GM23338 (cell line): ENCODE data around the gene FOXP1. TPM values are rescaled to one million over a fixed set of nuclear protein-coding genes. Genes with fewer than 3 reads are reported as not detected.

Experiments
- ATAC-seq: fragments of 200-7000 bp; cut with Tn5 transposase; 3 replicates; pipeline ENCODE4 v1.9.1; 2020
- DNase-seq: peaks from one replicate; pipeline ENCODE4 v3.0.0-alpha.2; 2015; ENCODE audit warnings: low spot score
- H2AFZ ChIP-seq: fragments of 200-600 bp; sonication (generic); 2 replicates; pipeline ENCODE4 v1.8.0; 2016; ENCODE audit warnings: antibody characterized with exemption, mild to moderate bottlenecking, moderate library complexity
- H3F3A ChIP-seq: fragments of 200-600 bp; sonication (generic); replicated peaks from 2 replicates; pipeline ENCODE4 v1.8.0; 2017; ENCODE audit warnings: antibody characterized with exemption, mixed run types, low read depth
- H3K27ac ChIP-seq: fragments of 200-600 bp; sonication (generic); 2 replicates; pipeline ENCODE4 v1.6.1; 2016; ENCODE audit warnings: low read depth
- H3K27me3 ChIP-seq: fragments of 200-600 bp; sonication (generic); 2 replicates; pipeline ENCODE4 v1.8.0; 2016; ENCODE audit warnings: mild to moderate bottlenecking, mixed run types, moderate library complexity; ENCODE audit not compliant: insufficient read depth
- H3K36me3 ChIP-seq: fragments of 200-600 bp; sonication (generic); 2 replicates; pipeline ENCODE4 v1.8.0; 2016; ENCODE audit warnings: mild to moderate bottlenecking; ENCODE audit not compliant: insufficient read depth
- H3K4me1 ChIP-seq: fragments of 200-600 bp; sonication (generic); 2 replicates; pipeline ENCODE4 v1.8.0; 2016; ENCODE audit warnings: mild to moderate bottlenecking, moderate library complexity; ENCODE audit not compliant: insufficient read depth
- H3K4me2 ChIP-seq: fragments of 200-600 bp; sonication (generic); 2 replicates; pipeline ENCODE4 v1.7.1; 2017; ENCODE audit warnings: mixed run types
- H3K4me3 ChIP-seq: fragments of 200-600 bp; sonication (generic); 2 replicates; pipeline ENCODE4 v1.6.1; 2016; ENCODE audit warnings: mixed run types
- H3K79me2 ChIP-seq: fragments of 200-600 bp; sonication (generic); replicated peaks from 2 replicates; pipeline ENCODE4 v1.8.0; 2017; ENCODE audit warnings: mild to moderate bottlenecking; ENCODE audit not compliant: insufficient read depth
- H3K9me2 ChIP-seq: fragments of 200-600 bp; sonication (generic); 2 replicates; pipeline ENCODE4 v1.8.0; 2017; ENCODE audit not compliant: insufficient read depth
- H4K20me1 ChIP-seq: fragments of 200-600 bp; sonication (generic); replicated peaks from 2 replicates; pipeline ENCODE4 v1.8.0; 2017; ENCODE audit warnings: mild to moderate bottlenecking; ENCODE audit not compliant: insufficient read depth
- H3K27ac Mint-ChIP-seq: 2 replicates; pipeline ENCODE4 v1.8.0; 2020; ENCODE audit warnings: inconsistent platforms, mild to moderate bottlenecking, moderate library complexity, mixed read lengths
- H3K27me3 Mint-ChIP-seq: 3 replicates; pipeline ENCODE4 v1.8.0; 2022; ENCODE audit warnings: low read depth, mild to moderate bottlenecking, moderate library complexity, mixed read lengths, inconsistent platforms; ENCODE audit not compliant: insufficient read depth, poor library complexity
- H3K36me3 Mint-ChIP-seq: 3 replicates; pipeline ENCODE4 v1.8.0; 2021; ENCODE audit warnings: low read depth, mild to moderate bottlenecking, inconsistent platforms, moderate library complexity, mixed read lengths
- H3K4me1 Mint-ChIP-seq: 3 replicates; pipeline ENCODE4 v1.8.0; 2020; ENCODE audit warnings: mild to moderate bottlenecking, inconsistent platforms, mixed read lengths
- H3K4me3 Mint-ChIP-seq: 3 replicates; pipeline ENCODE4 v1.8.0; 2021; ENCODE audit warnings: moderate library complexity, mild to moderate bottlenecking, inconsistent platforms, mixed read lengths
- H3K9me3 Mint-ChIP-seq: 3 replicates; pipeline ENCODE4 v1.8.0; 2020; ENCODE audit warnings: moderate library complexity, mild to moderate bottlenecking, inconsistent platforms, mixed read lengths
- CREB1 ChIP-seq: fragments of 250-450 bp; sonication (Bioruptor Pico); IDR thresholded peaks from 2 replicates; pipeline ENCODE4 v1.5.0; 2020; ENCODE audit warnings: low read depth, mild to moderate bottlenecking, moderate library complexity
- CTCF ChIP-seq, 2 experiments: fragments of 200-600 bp in 1 of 2; sonication (generic) in 1 of 2; conservative IDR thresholded peaks; 2 replicates each; pipeline versions ENCODE4 v1.5.1 to v1.6.1; 2016 to 2017; ENCODE audit warnings: antibody characterized with exemption in 2 of 2, low read depth in 2 of 2, mild to moderate bottlenecking in 2 of 2, moderate library complexity in 1 of 2
- EZH2 ChIP-seq: fragments of 200-600 bp; sonication (generic); IDR thresholded peaks from one replicate; pipeline ENCODE4 v1.8.0; 2017; ENCODE audit warnings: antibody characterized with exemption, mild to moderate bottlenecking, low read depth; ENCODE audit not compliant: unreplicated experiment
- EZH2phosphoT487 ChIP-seq: fragments of 200-600 bp; sonication (generic); IDR thresholded peaks from one replicate; pipeline ENCODE4 v1.8.1; 2018; ENCODE audit warnings: antibody characterized with exemption; ENCODE audit not compliant: unreplicated experiment
- JUNB ChIP-seq: IDR thresholded peaks from one replicate; pipeline ENCODE4 v1.6.1; 2016; ENCODE audit warnings: antibody characterized with exemption; ENCODE audit not compliant: unreplicated experiment
- NANOG ChIP-seq: IDR thresholded peaks from 2 replicates; pipeline ENCODE4 v1.6.1; 2016; ENCODE audit warnings: antibody characterized with exemption, borderline replicate concordance
- POLR2AphosphoS5 ChIP-seq: IDR thresholded peaks from 2 replicates; pipeline ENCODE4 v1.6.1; 2016; ENCODE audit warnings: antibody characterized with exemption, low read depth
- STAT1 ChIP-seq: IDR thresholded peaks from one replicate; pipeline ENCODE4 v1.6.1; 2016; ENCODE audit warnings: antibody characterized with exemption; ENCODE audit not compliant: unreplicated experiment
- ZNF114 ChIP-seq: fragments of 250-450 bp; sonication (Bioruptor Pico); IDR thresholded peaks from 2 replicates; pipeline ENCODE4 v1.5.0; 2020; ENCODE audit warnings: mild to moderate bottlenecking, moderate library complexity
- ZNF331 ChIP-seq: fragments of 250-450 bp; sonication (Bioruptor Pico); IDR thresholded peaks from 2 replicates; pipeline ENCODE4 v1.5.0; 2020; ENCODE audit warnings: low read depth, mild to moderate bottlenecking, moderate library complexity
- polyA plus RNA-seq: library from polyadenylated mRNA; unstranded; fragments of >200 nt; fragmentation: Nextera tagmentation; extraction: Ambion mirVana; gene quantifications from 2 replicates; pipeline ENCODE4 v1.2.1, GENCODE V29; 2016
- total RNA-seq: library from RNA; depleted of rRNA; stranded (reverse); fragments of >200 nt; shearing (Covaris generic); gene quantifications from 2 replicates; pipeline ENCODE4 v1.2.3, GENCODE V29; 2014
- TF ChIP-seq, protein P1 (sequence below): IDR thresholded peaks from one replicate; pipeline ENCODE4 v1.6.1; 2018; ENCODE audit warnings: antibody characterized with exemption; ENCODE audit not compliant: unreplicated experiment
- TF ChIP-seq, protein P2 (sequence below): fragments of 250-450 bp; sonication (Bioruptor Pico); IDR thresholded peaks from 2 replicates; pipeline ENCODE4 v1.5.0; 2020; ENCODE audit warnings: mild to moderate bottlenecking, moderate library complexity

FOXP1 gene
- total and polyA plus RNA-seq, 2 experiments from 2014 or later = 32.9 to 35.5 TPM

- TF ChIP-seq, protein P1, sequence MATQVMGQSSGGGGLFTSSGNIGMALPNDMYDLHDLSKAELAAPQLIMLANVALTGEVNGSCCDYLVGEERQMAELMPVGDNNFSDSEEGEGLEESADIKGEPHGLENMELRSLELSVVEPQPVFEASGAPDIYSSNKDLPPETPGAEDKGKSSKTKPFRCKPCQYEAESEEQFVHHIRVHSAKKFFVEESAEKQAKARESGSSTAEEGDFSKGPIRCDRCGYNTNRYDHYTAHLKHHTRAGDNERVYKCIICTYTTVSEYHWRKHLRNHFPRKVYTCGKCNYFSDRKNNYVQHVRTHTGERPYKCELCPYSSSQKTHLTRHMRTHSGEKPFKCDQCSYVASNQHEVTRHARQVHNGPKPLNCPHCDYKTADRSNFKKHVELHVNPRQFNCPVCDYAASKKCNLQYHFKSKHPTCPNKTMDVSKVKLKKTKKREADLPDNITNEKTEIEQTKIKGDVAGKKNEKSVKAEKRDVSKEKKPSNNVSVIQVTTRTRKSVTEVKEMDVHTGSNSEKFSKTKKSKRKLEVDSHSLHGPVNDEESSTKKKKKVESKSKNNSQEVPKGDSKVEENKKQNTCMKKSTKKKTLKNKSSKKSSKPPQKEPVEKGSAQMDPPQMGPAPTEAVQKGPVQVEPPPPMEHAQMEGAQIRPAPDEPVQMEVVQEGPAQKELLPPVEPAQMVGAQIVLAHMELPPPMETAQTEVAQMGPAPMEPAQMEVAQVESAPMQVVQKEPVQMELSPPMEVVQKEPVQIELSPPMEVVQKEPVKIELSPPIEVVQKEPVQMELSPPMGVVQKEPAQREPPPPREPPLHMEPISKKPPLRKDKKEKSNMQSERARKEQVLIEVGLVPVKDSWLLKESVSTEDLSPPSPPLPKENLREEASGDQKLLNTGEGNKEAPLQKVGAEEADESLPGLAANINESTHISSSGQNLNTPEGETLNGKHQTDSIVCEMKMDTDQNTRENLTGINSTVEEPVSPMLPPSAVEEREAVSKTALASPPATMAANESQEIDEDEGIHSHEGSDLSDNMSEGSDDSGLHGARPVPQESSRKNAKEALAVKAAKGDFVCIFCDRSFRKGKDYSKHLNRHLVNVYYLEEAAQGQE = no peak
- TF ChIP-seq ZNF114 (CRISPR knock-in tag) = no peak
- TF ChIP-seq STAT1 = no peak
- no peak for TF ChIP-seq EZH2
- TF ChIP-seq ZNF331 = no peak
Observed at GRCh38 chr3:71499227-71499876, 84.2 kb downstream of the FOXP1 start (continued).

- Histone ChIP-seq H3K36me3 (no peaks in the 10 kb centered on the region), H3K27me3 (no peaks in the 10 kb centered on the region), H3K4me1 (peaks cover 31% of the 10 kb centered on the region), H3K79me2 (no peaks in the 10 kb centered on the region), H4K20me1 (no peaks in the 10 kb centered on the region), H3K4me3 (no peak overlapping the region), H3K4me2 (no peak overlapping the region), H2AFZ (no peak overlapping the region), H3K9me2 (no peaks in the 10 kb centered on the region), H3F3A (no peaks in the 10 kb centered on the region), H3K27ac (peak overlapping the region; percentile 84)
- no peak overlapping the region for H3K4me3 Mint-ChIP-seq
- DNase-seq = no peak
- peak overlapping the region; percentile 91 for H3K27ac Mint-ChIP-seq
- H3K4me1 Mint-ChIP-seq = peaks cover 51% of the 10 kb centered on the region
- no peaks in the 10 kb centered on the region for H3K9me3 Mint-ChIP-seq
- H3K27me3 Mint-ChIP-seq = peaks cover 3% of the 10 kb centered on the region
- no peaks in the 10 kb centered on the region for H3K36me3 Mint-ChIP-seq
- ATAC-seq = no peak
- TF ChIP-seq NANOG = no peak
- TF ChIP-seq EZH2phosphoT487 = no peak
- no peak for TF ChIP-seq POLR2AphosphoS5
- no peak for TF ChIP-seq ZNF114 (CRISPR knock-in tag)
- no peak for TF ChIP-seq CREB1
- no peak for TF ChIP-seq CTCF (conservative IDR thresholded peaks at IDR 0.05; ENCODE audit: low read depth in 2 of 2)
- TF ChIP-seq JUNB = no peak
- TF ChIP-seq, protein P2, sequence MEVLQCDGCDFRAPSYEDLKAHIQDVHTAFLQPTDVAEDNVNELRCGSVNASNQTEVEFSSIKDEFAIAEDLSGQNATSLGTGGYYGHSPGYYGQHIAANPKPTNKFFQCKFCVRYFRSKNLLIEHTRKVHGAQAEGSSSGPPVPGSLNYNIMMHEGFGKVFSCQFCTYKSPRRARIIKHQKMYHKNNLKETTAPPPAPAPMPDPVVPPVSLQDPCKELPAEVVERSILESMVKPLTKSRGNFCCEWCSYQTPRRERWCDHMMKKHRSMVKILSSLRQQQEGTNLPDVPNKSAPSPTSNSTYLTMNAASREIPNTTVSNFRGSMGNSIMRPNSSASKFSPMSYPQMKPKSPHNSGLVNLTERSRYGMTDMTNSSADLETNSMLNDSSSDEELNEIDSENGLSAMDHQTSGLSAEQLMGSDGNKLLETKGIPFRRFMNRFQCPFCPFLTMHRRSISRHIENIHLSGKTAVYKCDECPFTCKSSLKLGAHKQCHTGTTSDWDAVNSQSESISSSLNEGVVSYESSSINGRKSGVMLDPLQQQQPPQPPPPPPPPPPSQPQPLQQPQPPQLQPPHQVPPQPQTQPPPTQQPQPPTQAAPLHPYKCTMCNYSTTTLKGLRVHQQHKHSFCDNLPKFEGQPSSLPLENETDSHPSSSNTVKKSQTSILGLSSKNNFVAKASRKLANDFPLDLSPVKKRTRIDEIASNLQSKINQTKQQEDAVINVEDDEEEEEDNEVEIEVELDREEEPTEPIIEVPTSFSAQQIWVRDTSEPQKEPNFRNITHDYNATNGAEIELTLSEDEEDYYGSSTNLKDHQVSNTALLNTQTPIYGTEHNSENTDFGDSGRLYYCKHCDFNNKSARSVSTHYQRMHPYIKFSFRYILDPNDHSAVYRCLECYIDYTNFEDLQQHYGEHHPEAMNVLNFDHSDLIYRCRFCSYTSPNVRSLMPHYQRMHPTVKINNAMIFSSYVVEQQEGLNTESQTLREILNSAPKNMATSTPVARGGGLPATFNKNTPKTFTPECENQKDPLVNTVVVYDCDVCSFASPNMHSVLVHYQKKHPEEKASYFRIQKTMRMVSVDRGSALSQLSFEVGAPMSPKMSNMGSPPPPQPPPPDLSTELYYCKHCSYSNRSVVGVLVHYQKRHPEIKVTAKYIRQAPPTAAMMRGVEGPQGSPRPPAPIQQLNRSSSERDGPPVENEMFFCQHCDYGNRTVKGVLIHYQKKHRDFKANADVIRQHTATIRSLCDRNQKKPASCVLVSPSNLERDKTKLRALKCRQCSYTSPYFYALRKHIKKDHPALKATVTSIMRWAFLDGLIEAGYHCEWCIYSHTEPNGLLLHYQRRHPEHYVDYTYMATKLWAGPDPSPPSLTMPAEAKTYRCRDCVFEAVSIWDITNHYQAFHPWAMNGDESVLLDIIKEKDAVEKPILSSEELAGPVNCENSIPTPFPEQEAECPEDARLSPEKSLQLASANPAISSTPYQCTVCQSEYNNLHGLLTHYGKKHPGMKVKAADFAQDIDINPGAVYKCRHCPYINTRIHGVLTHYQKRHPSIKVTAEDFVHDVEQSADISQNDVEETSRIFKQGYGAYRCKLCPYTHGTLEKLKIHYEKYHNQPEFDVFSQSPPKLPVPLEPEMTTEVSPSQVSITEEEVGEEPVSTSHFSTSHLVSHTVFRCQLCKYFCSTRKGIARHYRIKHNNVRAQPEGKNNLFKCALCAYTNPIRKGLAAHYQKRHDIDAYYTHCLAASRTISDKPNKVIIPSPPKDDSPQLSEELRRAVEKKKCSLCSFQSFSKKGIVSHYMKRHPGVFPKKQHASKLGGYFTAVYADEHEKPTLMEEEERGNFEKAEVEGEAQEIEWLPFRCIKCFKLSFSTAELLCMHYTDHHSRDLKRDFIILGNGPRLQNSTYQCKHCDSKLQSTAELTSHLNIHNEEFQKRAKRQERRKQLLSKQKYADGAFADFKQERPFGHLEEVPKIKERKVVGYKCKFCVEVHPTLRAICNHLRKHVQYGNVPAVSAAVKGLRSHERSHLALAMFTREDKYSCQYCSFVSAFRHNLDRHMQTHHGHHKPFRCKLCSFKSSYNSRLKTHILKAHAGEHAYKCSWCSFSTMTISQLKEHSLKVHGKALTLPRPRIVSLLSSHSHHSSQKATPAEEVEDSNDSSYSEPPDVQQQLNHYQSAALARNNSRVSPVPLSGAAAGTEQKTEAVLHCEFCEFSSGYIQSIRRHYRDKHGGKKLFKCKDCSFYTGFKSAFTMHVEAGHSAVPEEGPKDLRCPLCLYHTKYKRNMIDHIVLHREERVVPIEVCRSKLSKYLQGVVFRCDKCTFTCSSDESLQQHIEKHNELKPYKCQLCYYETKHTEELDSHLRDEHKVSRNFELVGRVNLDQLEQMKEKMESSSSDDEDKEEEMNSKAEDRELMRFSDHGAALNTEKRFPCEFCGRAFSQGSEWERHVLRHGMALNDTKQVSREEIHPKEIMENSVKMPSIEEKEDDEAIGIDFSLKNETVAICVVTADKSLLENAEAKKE (CRISPR knock-in tag) = no peak
- TF ChIP-seq EZH2 = no peak
Observed at GRCh38 chr3:71498543-71498942, 85.0 kb downstream of the FOXP1 start.
